T-helper 17 cell (primary cell): ENCODE results near the gene SPACA9. TPM values are rescaled to one million over a fixed set of nuclear protein-coding genes. Genes with fewer than 3 reads are reported as not detected.

Experiments
- total RNA-seq, 4 donors: library from RNA in 2 of 4; stranded (reverse) in 2 of 4; gene quantifications; one replicate each; pipeline ENCODE4 v1.2.3 and lab custom pipeline; 2022 to 2026

SPACA9 gene
- total RNA-seq, 2 donors from 2014 or later, result 0.52 to 0.86 TPM

Other genes starting within 250 kb of the SPACA9 start
- gene DDX31, start 208.9 kb upstream of the SPACA9 start, total RNA-seq, result 10 to 100 TPM; 12.6 to 15.5 TPM
- gene GTF3C4, start 208.4 kb upstream of the SPACA9 start, total RNA-seq, result 10 to 100 TPM; 17.3 to 17.9 TPM
- gene AK8, start 614 bp upstream of the SPACA9 start, total RNA-seq, result under 1 TPM in 1 of 2 donors, not detected in 1; 0.32 TPM
- 10 to 100 TPM; 51.2 to 58.3 TPM for gene TSC1, start 65.7 kb downstream of the SPACA9 start, total RNA-seq
- 10 to 100 TPM in 1 of 2 donors, 1 to 10 TPM in 1; 1.1 to 29.3 TPM for gene GFI1B, start 99.8 kb downstream of the SPACA9 start, total RNA-seq
- gene GTF3C5, start 152.1 kb downstream of the SPACA9 start, total RNA-seq, result 10 to 100 TPM; 38.9 to 46.6 TPM
- under 1 TPM in 1 of 2 donors, not detected in 1; 0.42 TPM for gene CEL, start 183.1 kb downstream of the SPACA9 start, total RNA-seq
- 100 to 1,000 TPM; 150 to 236 TPM for gene RALGDS, start 242.3 kb downstream of the SPACA9 start, total RNA-seq